GM18520 (cell line): ENCODE measurements around the gene BMPR2.
"Not testable (repeated sequence)": the region's sequence is repeated elsewhere in the genome, so short reads cannot be mapped to it uniquely, and the experiment has no call there.

Source experiments
- ATAC-seq: cut with Tn5 transposase; IDR thresholded peaks from one replicate; pipeline ENCODE4 v1.9.1; 2021; ENCODE audit not compliant: unreplicated experiment

The BMPR2 gene

DNA sequence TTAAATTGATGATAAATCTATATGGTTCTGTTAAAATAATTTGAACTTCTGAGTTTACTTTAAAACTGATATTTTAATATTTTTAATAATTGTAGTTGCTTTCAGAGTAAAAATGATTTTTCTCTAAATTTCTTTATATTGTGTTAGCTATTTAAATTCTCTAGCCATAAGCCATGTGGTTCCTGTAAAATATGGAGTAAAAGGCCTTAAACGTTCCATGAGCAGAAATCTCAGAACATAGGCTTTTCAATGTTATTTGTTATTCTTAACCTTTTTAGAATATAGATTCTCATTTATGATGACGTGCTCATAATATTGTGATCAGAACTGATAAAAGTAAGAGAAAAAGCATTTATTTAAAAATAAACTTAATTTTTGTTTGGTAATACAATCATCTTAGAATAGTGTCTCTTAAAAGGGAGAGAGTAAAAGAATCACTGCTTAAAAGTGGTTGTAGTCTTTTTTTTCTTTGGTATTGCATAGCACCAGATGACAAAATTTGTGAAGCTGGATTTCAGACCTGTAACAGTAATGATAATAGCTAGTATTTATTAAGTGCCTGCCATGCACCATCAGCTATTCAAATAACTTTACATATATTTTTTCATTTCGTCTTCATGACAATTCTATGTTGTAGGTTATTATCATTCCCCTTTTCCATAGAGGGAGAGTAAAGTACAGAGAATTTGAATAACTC lies 2.7 kb downstream of the BMPR2 start:
- no peak for ATAC-seq

DNA sequence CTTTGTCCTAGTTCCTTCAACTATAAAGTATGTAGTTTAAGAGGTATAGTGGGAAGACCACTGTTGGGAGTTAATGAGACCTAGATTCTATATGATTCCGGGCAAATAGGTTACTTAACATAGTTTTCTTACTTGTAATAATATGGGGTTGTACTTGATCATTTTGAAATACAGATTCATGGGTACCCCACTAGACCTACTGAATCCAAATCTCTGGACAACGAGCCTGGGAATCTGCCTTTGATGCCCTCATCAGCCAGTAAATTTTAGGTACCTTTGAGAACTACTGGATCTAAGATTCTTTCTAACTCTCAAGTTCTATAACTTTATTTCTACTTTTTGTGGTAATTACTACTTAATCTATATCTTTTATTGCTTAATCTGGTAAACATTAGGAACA lies 6.6 kb downstream of the BMPR2 start:
- no peak for ATAC-seq

DNA sequence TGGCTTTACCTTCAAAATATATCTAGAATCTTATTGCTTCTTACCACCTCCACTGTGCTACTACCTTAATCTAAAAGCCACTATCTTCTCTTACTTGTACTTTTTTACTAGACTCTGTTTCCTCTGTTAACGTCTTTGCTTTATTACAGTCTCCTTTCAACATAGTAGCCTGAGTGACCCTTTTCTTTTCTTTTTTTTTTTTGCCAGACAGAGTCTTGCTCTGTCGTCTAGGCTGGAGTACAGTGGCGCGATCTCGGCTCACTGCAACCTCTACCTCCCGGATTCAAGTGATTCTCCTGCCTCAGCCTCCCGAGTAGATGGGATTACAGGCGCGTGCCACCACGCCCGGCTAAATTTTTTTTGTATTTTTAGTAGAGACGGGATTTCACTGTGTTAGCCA lies 10.4 kb downstream of the BMPR2 start:
- ATAC-seq: not testable (repeated sequence)

DNA sequence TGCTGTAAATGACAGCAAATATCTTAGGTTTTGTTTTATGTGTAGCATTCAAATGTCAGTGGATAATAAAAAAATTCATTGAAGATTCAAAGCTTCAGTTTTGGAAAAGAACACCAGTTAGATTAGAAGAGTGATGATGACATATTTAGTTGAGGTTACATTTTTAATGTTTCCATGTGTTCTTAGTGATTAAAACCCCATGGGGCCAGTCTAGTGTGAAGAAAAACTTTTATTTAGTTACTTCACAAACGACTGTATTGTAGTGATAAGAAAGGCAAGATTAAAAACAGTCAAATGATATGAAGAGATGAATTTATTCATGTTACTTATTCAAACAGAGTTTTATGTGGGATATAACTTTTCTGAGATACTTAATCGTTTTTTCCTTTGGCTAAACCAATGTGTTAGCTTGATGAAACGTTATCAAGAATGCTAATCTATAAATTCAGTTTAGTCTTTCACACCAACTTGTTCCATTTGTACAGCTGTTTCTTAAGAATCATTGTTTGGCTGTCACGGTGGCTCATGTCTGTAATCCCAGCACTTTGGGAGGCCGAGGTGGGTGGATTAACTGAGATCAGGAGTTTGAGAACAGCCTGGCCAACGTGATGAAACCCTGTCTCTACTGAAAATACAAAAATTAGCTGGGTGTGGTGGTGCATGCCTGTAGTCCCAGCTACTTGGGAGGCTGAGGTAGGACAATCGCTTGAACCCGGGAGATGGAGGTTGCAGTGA lies 11.6 kb downstream of the BMPR2 start:
- no peak for ATAC-seq

DNA sequence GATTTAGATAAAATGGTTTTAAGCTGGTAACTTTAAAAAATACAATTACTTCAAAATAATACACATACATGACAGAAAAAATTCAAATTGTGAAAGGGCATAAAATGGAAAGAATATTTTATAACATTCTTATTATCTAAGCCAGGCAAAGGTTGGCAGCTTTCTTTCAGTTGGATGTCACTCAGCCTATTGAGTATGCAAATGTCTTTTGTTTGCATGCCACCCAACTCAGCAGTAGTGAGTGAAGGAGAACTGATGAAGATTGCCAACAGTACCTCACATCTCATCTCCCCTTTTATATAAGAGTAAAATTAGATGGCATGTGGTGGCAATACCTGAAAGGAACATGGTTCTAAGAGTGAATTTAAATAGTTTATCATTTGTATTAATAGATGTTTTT lies 24.8 kb downstream of the BMPR2 start:
- ATAC-seq: no peak

DNA sequence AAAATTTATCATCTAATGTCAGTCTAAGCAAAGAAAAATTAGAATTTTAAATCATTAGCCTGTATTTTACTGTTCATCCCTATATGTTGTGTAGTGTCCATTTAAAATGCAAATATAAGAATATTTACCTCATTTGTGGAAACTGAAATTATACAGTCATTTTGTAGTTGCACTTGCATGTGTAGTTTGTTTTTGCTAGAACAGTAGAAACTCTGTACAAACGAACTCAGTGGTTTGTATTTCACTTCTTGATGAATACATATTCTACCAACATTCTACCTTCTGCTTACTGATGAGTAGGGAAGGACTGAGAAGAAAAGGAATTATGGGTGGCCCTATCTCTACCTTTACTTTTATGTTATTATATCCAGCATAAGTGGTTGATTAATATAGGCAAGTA lies 29.7 kb downstream of the BMPR2 start:
- no peak for ATAC-seq

DNA sequence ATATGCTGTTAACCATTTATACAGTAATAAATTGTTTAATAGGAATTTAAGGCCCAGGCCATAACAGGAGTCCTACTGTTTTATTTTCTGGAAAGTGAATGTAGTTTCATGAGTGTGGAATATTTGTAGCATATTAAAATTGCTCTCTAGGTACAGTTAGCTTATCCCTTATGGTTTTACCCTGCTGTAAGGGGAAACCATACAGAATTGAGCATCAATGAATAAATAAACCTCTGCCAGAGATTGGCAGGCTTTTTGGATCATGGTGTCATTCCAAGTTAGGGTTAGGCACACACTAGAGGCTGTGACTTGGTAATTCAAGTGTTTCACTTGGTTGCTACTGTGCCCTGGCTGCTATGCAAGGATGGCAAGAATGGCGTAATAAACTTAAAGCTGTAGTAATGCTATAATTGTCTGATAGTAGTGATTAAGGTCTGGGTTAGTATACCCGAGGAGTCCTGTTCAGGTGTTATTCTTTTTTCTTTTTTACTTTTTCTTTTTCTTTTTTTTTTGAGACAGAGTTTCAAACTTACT lies 30.4 kb downstream of the BMPR2 start:
- ATAC-seq: no peak

DNA sequence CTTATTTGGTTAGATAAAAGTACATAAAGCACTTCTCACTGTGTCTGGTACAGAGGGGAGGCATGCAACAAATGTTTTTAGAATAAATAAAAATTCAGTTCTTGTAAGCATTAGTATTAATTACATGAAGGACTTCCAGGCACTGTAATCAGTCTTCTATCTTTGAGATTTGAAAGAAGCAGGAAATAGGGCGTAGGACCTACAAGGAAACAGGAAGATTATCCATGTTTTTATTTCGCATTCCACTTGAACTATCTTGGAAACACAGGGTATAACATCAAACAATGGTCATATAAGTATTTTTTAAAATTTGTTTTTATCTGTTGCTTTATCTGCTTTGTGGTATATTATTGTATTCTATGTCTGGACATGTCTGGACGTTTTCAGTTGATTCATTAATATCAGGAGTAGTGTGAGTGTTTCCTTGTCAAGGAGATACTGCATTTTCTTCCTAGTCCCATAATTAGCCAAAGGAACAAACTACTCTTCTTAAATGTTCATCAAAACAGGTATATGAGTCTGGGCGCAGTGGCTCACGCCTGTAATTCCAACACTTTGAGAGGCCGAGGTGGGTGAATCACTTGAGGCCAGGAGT lies 32.5 kb downstream of the BMPR2 start:
- ATAC-seq: no peak

DNA sequence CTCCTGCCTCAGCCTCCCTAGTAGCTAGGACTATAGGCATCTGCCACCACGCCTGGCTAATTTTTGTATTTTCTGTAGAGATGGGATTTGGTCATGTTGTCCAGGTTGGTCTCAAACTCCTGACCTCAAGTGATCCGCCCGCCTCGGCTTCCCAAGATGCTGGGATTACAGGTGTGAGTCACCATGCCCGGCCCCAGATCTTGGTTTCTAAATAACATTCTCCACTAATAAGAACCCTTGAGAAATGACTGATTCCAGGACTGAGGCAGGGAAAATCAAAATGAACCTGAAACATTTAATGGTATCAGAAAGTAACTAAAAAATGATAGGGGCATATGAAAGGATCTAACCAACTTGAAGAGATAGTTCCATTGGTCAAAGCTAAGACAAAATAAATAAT lies 34.0 kb downstream of the BMPR2 start:
- no peak for ATAC-seq

DNA sequence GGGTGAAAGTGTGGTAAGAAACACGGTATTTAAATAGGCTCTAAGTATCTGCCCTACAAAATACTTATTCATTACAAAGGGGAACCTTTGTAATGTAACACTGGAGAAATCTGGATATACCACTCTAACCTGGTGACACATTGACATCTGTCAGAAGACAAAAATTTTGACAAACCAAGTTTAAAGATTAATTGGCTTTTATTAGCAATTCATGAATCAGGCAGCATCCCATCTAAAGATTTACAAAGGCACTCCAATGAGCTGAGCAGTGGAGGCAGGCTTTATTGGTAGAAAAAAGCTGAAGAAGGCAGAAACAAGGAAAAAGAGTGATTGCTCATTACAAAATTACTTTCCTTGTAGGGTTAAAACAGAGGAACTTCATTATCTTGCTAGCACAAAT lies 35.0 kb downstream of the BMPR2 start:
- ATAC-seq: no peak

DNA sequence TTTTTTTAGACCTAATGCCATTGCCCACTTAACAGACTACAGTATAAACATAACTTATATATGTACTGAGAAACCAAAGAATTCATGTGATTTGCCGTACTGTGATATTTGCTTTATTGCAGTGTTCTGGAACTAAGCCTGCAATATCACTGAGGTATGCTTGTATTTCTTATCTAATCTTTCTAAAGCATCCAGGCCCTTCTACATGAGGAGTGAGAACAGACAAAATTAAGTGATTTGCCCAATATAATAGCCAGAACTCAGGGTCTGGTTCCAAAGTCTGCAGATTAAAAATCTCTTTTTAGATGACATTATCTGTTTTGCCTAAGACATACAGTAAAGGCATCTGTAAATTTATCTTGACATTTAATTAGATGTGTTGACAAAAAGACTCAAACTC lies 41.9 kb downstream of the BMPR2 start:
- ATAC-seq: no peak

DNA sequence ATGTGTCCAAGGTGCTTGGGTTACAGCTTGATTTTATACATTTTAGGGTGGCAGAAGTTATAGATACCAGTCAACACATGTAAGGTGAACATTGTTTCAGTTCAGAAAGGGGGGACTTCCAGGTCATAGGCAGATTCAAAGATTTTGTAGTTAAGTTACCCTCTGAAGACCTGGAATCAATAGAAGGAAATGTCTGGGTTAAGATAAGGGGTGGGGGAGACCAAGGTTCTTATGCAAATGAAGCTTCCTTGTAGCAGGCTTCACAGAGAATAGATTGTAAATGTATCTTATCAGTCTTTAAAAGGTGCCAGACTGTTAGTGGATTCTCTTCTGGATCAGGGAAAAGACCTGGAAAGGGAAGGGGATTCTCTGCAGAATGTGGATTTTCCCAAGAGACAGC lies 42.4 kb downstream of the BMPR2 start:
- no peak for ATAC-seq

DNA sequence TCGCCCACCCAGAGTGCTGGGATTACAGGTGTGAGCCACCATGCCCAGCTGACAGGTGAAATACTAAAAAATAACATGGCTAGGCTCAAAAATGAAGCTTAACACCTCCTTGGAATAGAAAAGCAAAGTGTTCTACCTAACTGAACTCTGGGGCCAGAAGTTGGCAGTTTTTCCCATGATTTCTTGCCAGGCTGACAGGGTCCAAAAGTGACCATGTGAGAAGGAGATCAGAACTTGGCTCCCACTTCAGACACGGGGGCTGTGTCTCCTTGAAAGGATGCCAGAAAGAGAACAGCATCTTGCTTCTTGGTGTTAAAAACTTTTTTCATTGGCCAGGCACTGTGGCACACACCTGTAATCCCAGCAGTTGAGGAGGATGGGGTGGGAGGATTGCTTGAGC lies 47.0 kb downstream of the BMPR2 start:
- no peak for ATAC-seq

DNA sequence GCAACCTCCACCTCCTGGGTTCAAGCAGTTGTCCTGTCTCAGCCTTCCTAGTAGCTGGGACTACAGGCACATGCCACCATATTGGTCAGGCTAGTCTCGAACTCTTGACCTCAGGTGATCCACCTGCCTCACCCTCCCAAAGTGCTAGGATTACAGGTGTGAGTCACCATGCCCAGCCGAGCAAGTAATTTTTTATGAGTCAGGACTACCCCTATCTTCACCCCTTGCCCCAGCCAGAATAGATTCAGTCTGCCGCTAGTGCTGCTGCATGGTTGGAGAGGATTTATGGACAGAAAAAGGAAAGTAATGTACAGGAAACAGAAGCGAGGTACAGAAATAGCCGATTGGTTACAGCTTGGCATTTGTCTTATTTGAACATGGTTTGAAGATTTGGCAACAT lies 48.9 kb downstream of the BMPR2 start:
- ATAC-seq: no peak

DNA sequence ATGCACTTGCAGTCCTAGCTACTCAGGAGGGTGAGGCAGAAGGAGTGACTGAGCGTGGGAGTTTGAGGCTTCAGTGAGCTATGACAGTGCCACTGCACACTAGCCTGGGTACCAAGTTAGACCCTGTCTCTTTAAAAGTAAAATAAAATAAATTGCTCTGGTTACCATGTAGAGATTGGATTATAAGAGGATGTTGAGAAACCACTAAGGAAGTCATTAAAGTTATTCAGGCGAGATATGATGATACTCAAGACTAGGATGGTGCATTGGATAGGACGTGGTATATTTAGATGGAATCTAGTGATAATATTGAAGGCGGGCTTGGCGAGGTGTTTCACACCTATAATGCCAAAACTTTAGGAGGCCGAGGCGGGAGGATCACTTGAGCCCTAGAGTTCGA lies 50.6 kb downstream of the BMPR2 start:
- ATAC-seq: no peak

DNA sequence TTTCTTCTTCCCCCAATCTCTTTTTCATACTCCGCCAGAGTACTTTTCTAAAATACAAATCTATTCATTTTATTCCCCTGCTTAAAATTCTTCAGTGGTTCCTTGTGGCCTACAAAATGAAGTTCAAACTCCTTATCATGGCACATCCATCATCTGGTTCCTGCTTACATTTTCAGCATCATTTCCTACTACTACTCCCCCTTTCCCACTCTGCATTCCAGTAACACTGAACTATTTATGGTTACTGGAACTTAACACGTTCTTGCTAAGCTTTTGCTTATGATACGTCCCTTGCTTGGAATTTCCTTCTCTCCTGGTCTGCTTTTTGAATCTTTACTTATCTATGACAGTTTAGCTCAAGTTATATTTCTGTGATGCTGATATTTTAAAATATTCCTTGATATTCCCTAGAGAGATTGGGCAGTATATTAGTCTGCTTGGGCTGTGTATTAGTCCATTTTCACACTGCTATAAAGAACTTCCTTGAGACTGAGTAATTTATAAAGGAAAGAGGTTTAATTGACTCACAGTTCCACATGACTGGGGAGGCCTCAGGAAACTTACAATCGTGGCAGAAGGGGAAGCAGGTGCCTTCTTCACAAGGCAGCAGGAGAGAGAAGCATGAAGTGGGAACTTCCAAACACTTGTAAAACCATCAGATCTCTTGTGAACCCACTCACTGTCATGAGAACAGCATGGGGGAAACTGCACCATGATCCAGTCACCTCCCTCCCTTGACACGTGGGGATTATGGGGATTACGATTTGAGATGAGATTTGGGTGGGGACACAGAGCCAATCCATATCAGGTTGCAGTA lies 53.2 kb downstream of the BMPR2 start:
- ATAC-seq: no peak

DNA sequence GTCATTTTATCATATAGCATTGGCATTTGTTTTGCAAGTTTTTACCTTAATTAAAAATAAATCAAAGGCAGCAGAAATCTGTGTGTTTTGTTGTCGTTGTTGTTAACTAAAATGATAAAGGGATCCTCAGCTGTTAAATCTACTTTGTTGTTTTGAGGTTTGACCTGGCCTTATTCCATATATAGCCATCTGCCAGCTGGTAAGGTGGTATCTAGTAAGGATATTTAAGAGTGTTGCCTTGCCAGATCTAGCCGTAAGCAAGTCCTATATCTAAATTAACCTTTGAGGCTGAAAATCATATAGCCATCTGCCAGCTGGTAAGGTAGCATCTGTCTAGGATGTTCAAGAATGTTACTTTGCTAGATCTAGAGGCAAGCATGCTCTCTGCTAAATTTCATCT lies 56.6 kb downstream of the BMPR2 start:
- ATAC-seq: no peak

DNA sequence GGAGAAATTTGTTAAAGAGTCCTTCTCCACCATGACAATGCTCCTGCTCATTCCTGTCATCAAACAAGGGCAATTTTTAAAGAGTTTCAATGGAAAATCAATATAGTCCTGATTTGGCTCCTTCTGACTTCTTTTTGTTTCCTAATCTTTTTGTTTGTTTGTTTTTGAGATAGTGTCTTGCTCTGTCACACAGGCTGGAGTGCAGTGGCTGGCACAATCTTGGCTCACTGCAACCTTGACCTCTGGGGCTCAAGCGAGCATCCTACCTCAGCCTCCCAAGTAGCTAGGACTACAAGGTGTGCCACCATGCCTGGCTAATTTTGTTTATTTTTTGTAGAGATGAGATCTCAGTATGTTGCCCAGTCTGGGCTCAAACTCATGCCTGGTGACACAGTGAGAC lies 58.3 kb downstream of the BMPR2 start:
- no peak for ATAC-seq

DNA sequence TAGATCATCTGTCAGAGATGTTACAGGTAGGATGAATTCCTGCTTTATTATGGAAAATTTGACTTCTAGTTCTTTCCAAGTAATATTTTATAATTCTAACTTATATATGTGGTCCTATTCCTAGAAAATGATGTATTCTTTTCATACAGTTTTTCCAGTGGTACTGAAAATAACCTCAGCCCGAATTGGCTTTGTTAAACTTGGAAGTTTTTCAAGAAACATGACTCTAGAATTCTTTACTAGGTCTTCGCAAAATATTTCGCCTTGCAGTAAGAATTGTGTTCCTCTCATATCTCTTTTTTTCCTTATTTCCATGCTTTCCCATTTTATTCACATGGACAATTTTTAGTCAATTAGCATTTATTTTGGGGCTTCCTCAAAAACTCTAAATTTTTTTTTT lies 60.5 kb downstream of the BMPR2 start:
- ATAC-seq: no peak

DNA sequence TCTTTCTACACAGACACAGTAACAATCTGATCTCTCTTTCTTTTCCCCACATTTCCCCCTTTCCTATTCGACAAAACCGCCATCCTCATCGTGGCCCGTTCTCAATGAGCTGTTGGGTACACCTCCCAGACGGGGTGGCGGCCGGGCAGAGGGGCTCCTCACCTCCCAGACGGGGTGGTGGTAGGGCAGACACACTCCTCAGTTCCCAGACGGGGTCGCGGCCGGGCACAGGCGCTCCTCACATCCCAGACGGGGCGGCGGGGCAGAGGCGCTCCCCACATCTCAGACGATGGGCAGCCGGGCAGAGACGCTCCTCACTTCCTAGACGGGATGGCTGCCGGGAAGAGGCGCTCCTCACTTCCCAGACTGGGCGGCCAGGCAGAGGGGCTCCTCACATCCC lies 64.0 kb downstream of the BMPR2 start:
- not testable (repeated sequence) for ATAC-seq

DNA sequence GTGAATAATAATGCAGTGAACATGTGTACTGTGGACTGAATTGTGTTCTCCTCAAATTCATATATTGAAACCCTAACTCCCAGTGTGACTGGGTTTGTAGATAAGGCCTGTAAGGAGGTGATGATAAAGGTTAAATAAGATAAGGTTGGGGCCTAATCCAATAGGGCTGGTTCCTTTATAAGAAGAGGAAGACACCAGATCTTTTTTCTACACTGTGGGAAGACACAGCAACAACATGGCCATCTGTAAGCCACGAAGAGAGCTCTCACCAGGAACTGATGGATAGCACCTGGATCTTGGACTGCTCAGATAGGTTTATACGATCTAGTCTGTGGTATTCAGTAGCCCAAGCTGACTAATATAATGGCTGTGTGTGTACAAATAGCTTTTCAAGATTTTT lies 66.8 kb downstream of the BMPR2 start:
- ATAC-seq: no peak
